Aorta (tissue), 5 donors: ENCODE measurements around the gene ACR. TPM values are rescaled to one million over a fixed set of nuclear protein-coding genes. Genes with fewer than 3 reads are reported as not detected.

Source experiments
- ATAC-seq: fragments of 200-7000 bp; cut with Tn5 transposase; one replicate; pipeline ENCODE4 v1.9.1; 2022; ENCODE audit warnings: moderate library complexity; ENCODE audit not compliant: low FRiP score
- DNase-seq, 2 donors: peaks; one replicate each; pipeline ENCODE4 v3.0.0-alpha.2; 2020
- H3K27ac ChIP-seq, 2 donors: one replicate each; pipeline ENCODE4 v1.5.1; 2013; ENCODE audit warnings: low read length in 2 of 2, mild to moderate bottlenecking in 2 of 2, moderate library complexity in 2 of 2, control low read depth in 1 of 2, inconsistent platforms in 1 of 2, low read depth in 1 of 2
- H3K27me3 ChIP-seq, 2 donors: one replicate each; pipeline ENCODE4 v1.6.1; 2013; ENCODE audit warnings: control low read depth in 1 of 2, low read length in 1 of 2, mild to moderate bottlenecking in 1 of 2, moderate library complexity in 1 of 2; ENCODE audit not compliant: insufficient read depth in 2 of 2, control insufficient read depth in 1 of 2
- H3K36me3 ChIP-seq, 2 donors: one replicate each; pipeline ENCODE4 v1.6.1; 2013; ENCODE audit warnings: control low read depth in 1 of 2, low read length in 1 of 2, mild to moderate bottlenecking in 1 of 2; ENCODE audit not compliant: insufficient read depth in 2 of 2, control insufficient read depth in 1 of 2
- H3K4me1 ChIP-seq, 2 donors: one replicate each; pipeline ENCODE4 v1.6.1; 2013; ENCODE audit warnings: low read length in 2 of 2, control low read depth in 1 of 2, mild to moderate bottlenecking in 1 of 2, moderate library complexity in 1 of 2; ENCODE audit not compliant: insufficient read depth in 2 of 2, control insufficient read depth in 1 of 2
- H3K4me3 ChIP-seq, 2 donors: one replicate each; pipeline ENCODE4 v1.5.1; 2013; ENCODE audit warnings: low read length in 2 of 2, control low read depth in 1 of 2, mild to moderate bottlenecking in 1 of 2
- H3K9me3 ChIP-seq: one replicate; pipeline ENCODE4 v1.6.1; 2013; ENCODE audit warnings: mild to moderate bottlenecking, low read length; ENCODE audit not compliant: control insufficient read depth
- WGBS, 2 donors: extraction: QIAGEN DNeasy Blood & Tissue Kit; methylation state at CpG; one replicate each; pipeline ENCODE4 v1.1.7; 2013; 5-methylcytosine and 5-hydroxymethylcytosine counted together
- intact Hi-C, 2 donors: fragments of 100-400 bp; cut with DNase I; formaldehyde crosslinking; loops; one replicate each; pipeline versions ENCODE4 v1.14.2 to v1.15.0; 2022
- polyA plus RNA-seq, 2 donors: library from polyadenylated mRNA; stranded (reverse); fragments of 200-250 nt; gene quantifications; one replicate each; pipeline ENCODE4 v1.2.3, GENCODE V29; 2013
- total RNA-seq, 2 donors: library from RNA; stranded (reverse); fragmentation: NEBNext Ultra II Directional; extraction: Animal tissue kit (Norgen Biotek cat#: 25700); gene quantifications; one replicate each; pipeline ENCODE4 v1.2.1, GENCODE V29; 2021
- donor health status: healthy with polysubstance abuse.
- donor health status: Bipolar disorder and iron deficiency.
- donor health status: DM: no; HTN: no; CAD: no.
- donor health status: DM: no; HTN: no; CAD: no.
- donor health status: DM: yes; HTN: yes; CAD: no.

Gene ACR
- total and polyA plus RNA-seq, 4 donors, result 1.6 to 1.8 TPM; not detected in 2

DNA sequence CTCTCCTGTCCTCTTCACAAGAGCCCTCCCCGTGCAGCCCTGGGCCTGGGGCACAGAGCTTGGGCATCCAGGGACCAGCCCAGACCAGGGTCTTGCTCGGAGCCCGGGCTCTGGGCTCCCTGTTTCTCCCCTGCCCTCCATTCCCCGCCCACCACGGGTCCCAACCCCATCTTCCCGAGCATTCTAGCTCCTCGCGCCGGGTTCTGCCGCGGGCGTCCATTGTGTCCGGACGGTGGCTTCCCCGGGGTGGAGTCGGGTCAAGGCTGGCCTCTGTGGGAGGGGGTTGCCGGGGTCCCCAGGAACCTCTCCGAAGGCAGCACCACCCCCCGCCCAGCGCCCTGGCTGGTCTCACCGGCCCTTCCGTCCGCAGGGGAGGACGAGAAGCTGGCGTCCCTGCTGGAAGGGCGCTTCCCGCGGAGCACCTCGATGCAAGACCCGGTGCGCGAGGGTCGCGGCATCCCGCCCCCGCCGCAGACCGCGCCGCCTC lies 18.1 kb upstream of the ACR start:
- ATAC-seq (no peak), DNase-seq (no peak)
- no peak overlapping the region for H3K27ac ChIP-seq
- H3K4me1 ChIP-seq, result no peaks in the 10 kb centered on the region
- intact Hi-C loops, result no loop called here
- peaks cover 2% of the 10 kb centered on the region for H3K9me3 ChIP-seq
- no peak overlapping the region for H3K4me3 ChIP-seq
- H3K36me3 ChIP-seq, result no peaks in the 10 kb centered on the region
- no peaks in the 10 kb centered on the region for H3K27me3 ChIP-seq
- WGBS, 2 donors, result 15 to 18% methylated on average over 32 to 40 of the region's 40 CpGs

DNA sequence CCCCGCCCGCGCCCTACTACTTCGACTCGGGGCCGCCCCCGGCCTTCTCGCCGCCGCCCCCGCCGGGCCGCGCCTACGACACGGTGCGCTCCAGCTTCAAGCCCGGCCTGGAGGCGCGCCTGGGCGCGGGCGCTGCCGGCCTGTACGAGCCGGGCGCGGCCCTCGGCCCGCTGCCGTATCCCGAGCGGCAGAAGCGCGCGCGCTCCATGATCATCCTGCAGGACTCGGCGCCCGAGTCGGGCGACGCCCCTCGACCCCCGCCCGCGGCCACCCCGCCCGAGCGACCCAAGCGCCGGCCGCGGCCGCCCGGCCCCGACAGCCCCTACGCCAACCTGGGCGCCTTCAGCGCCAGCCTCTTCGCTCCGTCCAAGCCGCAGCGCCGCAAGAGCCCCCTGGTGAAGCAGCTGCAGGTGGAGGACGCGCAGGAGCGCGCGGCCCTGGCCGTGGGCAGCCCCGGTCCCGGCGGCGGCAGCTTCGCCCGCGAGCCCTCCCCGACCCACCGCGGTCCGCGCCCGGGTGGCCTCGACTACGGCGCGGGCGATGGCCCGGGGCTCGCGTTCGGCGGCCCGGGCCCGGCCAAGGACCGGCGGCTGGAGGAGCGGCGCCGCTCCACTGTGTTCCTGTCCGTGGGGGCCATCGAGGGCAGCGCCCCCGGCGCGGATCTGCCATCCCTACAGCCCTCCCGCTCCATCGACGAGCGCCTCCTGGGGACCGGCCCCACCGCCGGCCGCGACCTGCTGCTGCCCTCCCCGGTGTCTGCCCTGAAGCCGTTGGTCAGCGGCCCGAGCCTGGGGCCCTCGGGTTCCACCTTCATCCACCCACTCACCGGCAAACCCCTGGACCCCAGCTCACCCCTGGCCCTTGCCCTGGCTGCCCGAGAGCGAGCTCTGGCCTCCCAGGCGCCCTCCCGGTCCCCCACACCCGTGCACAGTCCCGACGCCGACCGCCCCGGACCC lies 17.4 kb upstream of the ACR start:
- intact Hi-C loops, result no loop called here
- peaks cover 2% of the 10 kb centered on the region for H3K9me3 ChIP-seq
- WGBS, 2 donors, result 15 to 18% methylated on average over 89 to 132 of the region's 132 CpGs
- ATAC-seq (no peak), DNase-seq (no peak)
- no peak overlapping the region for H3K27ac ChIP-seq
- H3K4me1 ChIP-seq, result no peaks in the 10 kb centered on the region
- H3K4me3 ChIP-seq, result no peak overlapping the region
- no peaks in the 10 kb centered on the region for H3K36me3 ChIP-seq
- H3K27me3 ChIP-seq, result no peaks in the 10 kb centered on the region

DNA sequence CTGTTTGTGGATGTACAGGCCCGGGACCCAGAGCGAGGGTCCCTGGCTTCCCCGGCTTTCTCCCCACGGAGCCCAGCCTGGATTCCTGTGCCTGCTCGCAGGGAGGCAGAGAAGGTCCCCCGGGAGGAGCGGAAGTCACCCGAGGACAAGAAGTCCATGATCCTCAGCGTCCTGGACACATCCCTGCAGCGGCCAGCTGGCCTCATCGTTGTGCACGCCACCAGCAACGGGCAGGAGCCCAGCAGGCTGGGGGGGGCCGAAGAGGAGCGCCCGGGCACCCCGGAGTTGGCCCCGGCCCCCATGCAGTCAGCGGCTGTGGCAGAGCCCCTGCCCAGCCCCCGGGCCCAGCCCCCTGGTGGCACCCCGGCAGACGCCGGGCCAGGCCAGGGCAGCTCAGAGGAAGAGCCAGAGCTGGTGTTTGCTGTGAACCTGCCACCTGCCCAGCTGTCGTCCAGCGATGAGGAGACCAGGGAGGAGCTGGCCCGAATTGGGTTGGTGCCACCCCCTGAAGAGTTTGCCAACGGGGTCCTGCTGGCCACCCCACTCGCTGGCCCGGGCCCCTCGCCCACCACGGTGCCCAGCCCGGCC lies 16.7 kb upstream of the ACR start:
- 84% methylated on average over 32 of the region's 32 CpGs for WGBS, 2 donors
- no peak for DNase-seq
- H3K27me3 ChIP-seq, result no peaks in the 10 kb centered on the region
- H3K27ac ChIP-seq, result no peak overlapping the region
- H3K4me1 ChIP-seq, result no peaks in the 10 kb centered on the region
- no peaks in the 10 kb centered on the region for H3K36me3 ChIP-seq
- intact Hi-C loops, result no loop called here
- peaks cover 2% of the 10 kb centered on the region for H3K9me3 ChIP-seq
- no peak overlapping the region for H3K4me3 ChIP-seq
- no peak for ATAC-seq

DNA sequence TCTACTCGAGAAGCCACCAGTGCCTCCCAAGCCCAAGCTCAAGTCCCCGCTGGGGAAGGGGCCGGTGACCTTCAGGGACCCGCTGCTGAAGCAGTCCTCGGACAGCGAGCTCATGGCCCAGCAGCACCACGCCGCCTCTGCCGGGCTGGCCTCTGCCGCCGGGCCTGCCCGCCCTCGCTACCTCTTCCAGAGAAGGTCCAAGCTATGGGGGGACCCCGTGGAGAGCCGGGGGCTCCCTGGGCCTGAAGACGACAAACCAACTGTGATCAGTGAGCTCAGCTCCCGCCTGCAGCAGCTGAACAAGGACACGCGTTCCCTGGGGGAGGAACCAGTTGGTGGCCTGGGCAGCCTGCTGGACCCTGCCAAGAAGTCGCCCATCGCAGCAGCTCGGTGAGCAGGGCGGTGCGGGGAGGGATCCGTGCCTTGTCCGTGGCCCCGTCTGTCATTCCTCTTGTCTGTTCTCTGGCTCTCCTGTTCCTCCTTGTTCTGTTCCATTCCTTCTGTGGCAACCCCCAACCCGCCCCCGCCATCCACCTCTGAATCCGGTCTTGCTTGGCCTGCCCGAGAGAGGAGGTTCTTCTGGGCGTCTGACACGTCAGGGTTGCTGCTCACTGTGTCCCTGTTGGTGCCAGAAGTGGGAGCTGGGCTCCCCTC lies 15.8 kb upstream of the ACR start:
- H3K4me3 ChIP-seq, result no peak overlapping the region
- DNase-seq (no peak), ATAC-seq (no peak)
- H3K4me1 ChIP-seq, result no peaks in the 10 kb centered on the region
- no peak overlapping the region for H3K27ac ChIP-seq
- intact Hi-C loops, result no loop called here
- no peaks in the 10 kb centered on the region for H3K36me3 ChIP-seq
- H3K9me3 ChIP-seq, result peaks cover 2% of the 10 kb centered on the region
- H3K27me3 ChIP-seq, result no peaks in the 10 kb centered on the region
- 95 to 96% methylated on average over 33 of the region's 33 CpGs for WGBS, 2 donors

- no peak for ATAC-seq
- Histone ChIP-seq H3K36me3 (no peaks in the 10 kb centered on the region), H3K27me3 (no peaks in the 10 kb centered on the region), H3K9me3 (no peaks in the 10 kb centered on the region), H3K4me1 (no peaks in the 10 kb centered on the region), H3K4me3 (no peak overlapping the region), H3K27ac (no peak overlapping the region)
- WGBS, 2 donors, result 95% methylated on average over 12 of the region's 12 CpGs
- DNase-seq, result no peak
- intact Hi-C loops, result no loop called here
Measured at GRCh38 chr22:50722716-50723428, 15.1 kb upstream of the ACR start.

- H3K27ac ChIP-seq, result no peak overlapping the region
- H3K4me3 ChIP-seq, result no peak overlapping the region
- intact Hi-C loops, result no loop called here
- ATAC-seq, result no peak
- DNase-seq, result no peak
- no peaks in the 10 kb centered on the region for H3K36me3 ChIP-seq
- WGBS, 2 donors, result 87% methylated on average over 7 of the region's 7 CpGs
- no peaks in the 10 kb centered on the region for H3K4me1 ChIP-seq
- H3K9me3 ChIP-seq, result no peaks in the 10 kb centered on the region
- no peaks in the 10 kb centered on the region for H3K27me3 ChIP-seq
Measured at GRCh38 chr22:50723991-50724390, 14.0 kb upstream of the ACR start.

GRCh38 chr22:50724616-50725015 lies 13.4 kb upstream of the ACR start:
- Histone ChIP-seq H3K27me3 (no peaks in the 10 kb centered on the region), H3K4me3 (no peak overlapping the region), H3K4me1 (no peaks in the 10 kb centered on the region), H3K9me3 (no peaks in the 10 kb centered on the region), H3K27ac (no peak overlapping the region), H3K36me3 (no peaks in the 10 kb centered on the region)
- intact Hi-C loops, result no loop called here
- ATAC-seq (no peak), DNase-seq (no peak)
- 89 to 90% methylated on average over 8 of the region's 8 CpGs for WGBS, 2 donors

GRCh38 chr22:50725597-50725996 lies 12.4 kb upstream of the ACR start:
- Histone ChIP-seq H3K27me3 (no peaks in the 10 kb centered on the region), H3K4me1 (no peaks in the 10 kb centered on the region), H3K36me3 (no peaks in the 10 kb centered on the region), H3K27ac (no peak overlapping the region), H3K4me3 (no peak overlapping the region), H3K9me3 (no peaks in the 10 kb centered on the region)
- WGBS, 2 donors, result 90 to 94% methylated on average over 7 of the region's 7 CpGs
- DNase-seq (peak in 1 of 2 donors; percentile 4), ATAC-seq (no peak)
- intact Hi-C loops, result no loop called here
